Caco-2 (cell line): Measurements from ENCODE around the gene SHISAL2A. TPM values are rescaled to one million over a fixed set of nuclear protein-coding genes. Genes with fewer than 3 reads are reported as not detected.

Source experiments
- BruUV-seq: library from RNA; stranded (reverse); fragments of 400-500 nt; replicated peaks from 2 replicates; lab custom pipeline; 2021; lab: Mats Ljungman, UMichigan
- CTCF ChIA-PET: fragments of 300-600 bp; sonication (Branson Sonifier 250); formaldehyde crosslinking; loops from one replicate; lab custom pipeline; 2022; ENCODE audit warnings: antibody characterized with exemption; lab: Charles Lee
- POLR2A ChIA-PET: fragments of 300-600 bp; sonication (Branson Sonifier 250); formaldehyde crosslinking; loops from one replicate; lab custom pipeline; 2022; ENCODE audit warnings: antibody characterized with exemption; lab: Charles Lee
- DNase-seq, 2 experiments: peaks; one replicate each; pipeline versions ENCODE4 v3.0.0 to v3.0.0-alpha.2; 2020 to 2022
- H3K27me3 ChIP-seq: replicated peaks from 2 replicates; pipeline ENCODE4 v1.6.0; 2011; ENCODE audit warnings: low read length; ENCODE audit not compliant: control insufficient read depth, insufficient read depth
- H3K36me3 ChIP-seq: 2 replicates; pipeline ENCODE4 v1.5.1; 2011; ENCODE audit warnings: low read length; ENCODE audit not compliant: control insufficient read depth, insufficient read depth
- H3K4me1 ChIP-seq: fragments of 250-450 bp; sonication (Bioruptor Pico); 2 replicates; pipeline ENCODE4 v1.5.1; 2020; ENCODE audit warnings: mild to moderate bottlenecking
- H3K4me3 ChIP-seq: 2 replicates; pipeline ENCODE4 v1.5.1; 2011; ENCODE audit warnings: low read depth, mild to moderate bottlenecking, control low read depth, low read length
- H3K9me3 ChIP-seq: fragments of 250-450 bp; sonication (Bioruptor Pico); 2 replicates; pipeline ENCODE4 v1.5.1; 2020; ENCODE audit warnings: mild to moderate bottlenecking, moderate library complexity
- H3K27ac Mint-ChIP-seq: one replicate; pipeline ENCODE4 v1.8.0; 2022; ENCODE audit warnings: mixed read lengths; ENCODE audit not compliant: unreplicated experiment
- H3K27me3 Mint-ChIP-seq: one replicate; pipeline ENCODE4 v1.8.0; 2022; ENCODE audit warnings: mixed read lengths; ENCODE audit not compliant: insufficient read depth, unreplicated experiment
- H3K36me3 Mint-ChIP-seq: one replicate; pipeline ENCODE4 v1.8.0; 2022; ENCODE audit warnings: mild to moderate bottlenecking, mixed read lengths; ENCODE audit not compliant: insufficient read depth, unreplicated experiment
- H3K4me1 Mint-ChIP-seq: one replicate; pipeline ENCODE4 v1.8.0; 2022; ENCODE audit warnings: low read depth, mixed read lengths; ENCODE audit not compliant: unreplicated experiment
- H3K4me3 Mint-ChIP-seq: one replicate; pipeline ENCODE4 v1.8.0; 2022; ENCODE audit warnings: mild to moderate bottlenecking, moderate library complexity, mixed read lengths; ENCODE audit not compliant: unreplicated experiment
- H3K9me3 Mint-ChIP-seq: one replicate; pipeline ENCODE4 v1.8.0; 2022; ENCODE audit warnings: mixed read lengths; ENCODE audit not compliant: unreplicated experiment
- intact Hi-C: fragments of 100-400 bp; cut with micrococcal nuclease; formaldehyde crosslinking; loops from one replicate; pipeline ENCODE4 v1.10.0; 2022; ENCODE audit not compliant: unreplicated experiment
- total RNA-seq: library from RNA; stranded (reverse); gene quantifications from 2 replicates; pipeline ENCODE4 v1.2.3, GENCODE V29; 2022
- TF ChIP-seq, protein P1 (sequence below), 2 experiments: fragments of 200-600 bp in 1 of 2; IDR thresholded peaks; 1 replicate in 1 of 2; 2 replicates in 1 of 2; pipeline versions ENCODE4 v1.5.1 to v1.8.0; 2011 to 2022; ENCODE audit warnings: antibody characterized with exemption in 1 of 2, control low read depth in 1 of 2, inconsistent platforms in 1 of 2, low read depth in 1 of 2, low read length in 1 of 2, mild to moderate bottlenecking in 1 of 2, moderate library complexity in 1 of 2; ENCODE audit not compliant: insufficient read depth in 1 of 2, severe bottlenecking in 1 of 2, unreplicated experiment in 1 of 2

Gene SHISAL2A
- total RNA-seq, 1 experiment from 2014 or later, result 3.7 TPM

DNA sequence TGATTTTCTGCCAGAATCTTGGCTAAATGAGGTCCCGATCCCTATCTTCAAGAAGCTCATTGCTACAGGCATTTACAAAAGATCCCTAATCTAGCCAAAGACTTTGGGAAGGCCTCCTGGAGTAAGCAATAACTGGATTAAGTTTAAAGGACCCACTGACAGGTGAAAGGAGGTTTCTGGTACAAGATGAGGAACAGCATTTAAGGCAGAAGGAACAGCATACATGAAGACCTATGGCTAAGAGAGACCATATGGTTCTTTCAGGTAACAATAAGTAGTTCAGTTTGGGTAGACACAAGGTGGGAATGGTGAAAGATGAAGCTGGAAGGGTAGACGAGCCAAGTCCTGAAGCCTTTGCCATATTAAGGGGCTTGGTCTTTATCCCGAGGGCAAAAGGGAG is 27.8 kb downstream of the SHISAL2A start:
- Mint-ChIP-seq H3K4me1 (peaks cover 6% of the 10 kb centered on the region), H3K27me3 (no peaks in the 10 kb centered on the region), H3K4me3 (no peak overlapping the region), H3K9me3 (no peaks in the 10 kb centered on the region), H3K27ac (no peak overlapping the region), H3K36me3 (no peaks in the 10 kb centered on the region)
- intact Hi-C loops, result no loop called here
- Histone ChIP-seq H3K27me3 (no peaks in the 10 kb centered on the region), H3K36me3 (no peaks in the 10 kb centered on the region), H3K9me3 (no peaks in the 10 kb centered on the region), H3K4me1 (peaks cover 12% of the 10 kb centered on the region; the same call in 1 of the 2 replicates), H3K4me3 (no peak overlapping the region)
- no peak for DNase-seq
- POLR2A ChIA-PET, result no interaction called here
- TF ChIP-seq, protein P1, sequence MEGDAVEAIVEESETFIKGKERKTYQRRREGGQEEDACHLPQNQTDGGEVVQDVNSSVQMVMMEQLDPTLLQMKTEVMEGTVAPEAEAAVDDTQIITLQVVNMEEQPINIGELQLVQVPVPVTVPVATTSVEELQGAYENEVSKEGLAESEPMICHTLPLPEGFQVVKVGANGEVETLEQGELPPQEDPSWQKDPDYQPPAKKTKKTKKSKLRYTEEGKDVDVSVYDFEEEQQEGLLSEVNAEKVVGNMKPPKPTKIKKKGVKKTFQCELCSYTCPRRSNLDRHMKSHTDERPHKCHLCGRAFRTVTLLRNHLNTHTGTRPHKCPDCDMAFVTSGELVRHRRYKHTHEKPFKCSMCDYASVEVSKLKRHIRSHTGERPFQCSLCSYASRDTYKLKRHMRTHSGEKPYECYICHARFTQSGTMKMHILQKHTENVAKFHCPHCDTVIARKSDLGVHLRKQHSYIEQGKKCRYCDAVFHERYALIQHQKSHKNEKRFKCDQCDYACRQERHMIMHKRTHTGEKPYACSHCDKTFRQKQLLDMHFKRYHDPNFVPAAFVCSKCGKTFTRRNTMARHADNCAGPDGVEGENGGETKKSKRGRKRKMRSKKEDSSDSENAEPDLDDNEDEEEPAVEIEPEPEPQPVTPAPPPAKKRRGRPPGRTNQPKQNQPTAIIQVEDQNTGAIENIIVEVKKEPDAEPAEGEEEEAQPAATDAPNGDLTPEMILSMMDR (IDR thresholded peaks at IDR 0.05; ENCODE audit: insufficient read depth in 1 of 2, low read depth in 1 of 2, low read length in 1 of 2, severe bottlenecking in 1 of 2, unreplicated experiment in 1 of 2), result no peak
- no TSS peak for BruUV-seq
- CTCF ChIA-PET, result no interaction called here

DNA sequence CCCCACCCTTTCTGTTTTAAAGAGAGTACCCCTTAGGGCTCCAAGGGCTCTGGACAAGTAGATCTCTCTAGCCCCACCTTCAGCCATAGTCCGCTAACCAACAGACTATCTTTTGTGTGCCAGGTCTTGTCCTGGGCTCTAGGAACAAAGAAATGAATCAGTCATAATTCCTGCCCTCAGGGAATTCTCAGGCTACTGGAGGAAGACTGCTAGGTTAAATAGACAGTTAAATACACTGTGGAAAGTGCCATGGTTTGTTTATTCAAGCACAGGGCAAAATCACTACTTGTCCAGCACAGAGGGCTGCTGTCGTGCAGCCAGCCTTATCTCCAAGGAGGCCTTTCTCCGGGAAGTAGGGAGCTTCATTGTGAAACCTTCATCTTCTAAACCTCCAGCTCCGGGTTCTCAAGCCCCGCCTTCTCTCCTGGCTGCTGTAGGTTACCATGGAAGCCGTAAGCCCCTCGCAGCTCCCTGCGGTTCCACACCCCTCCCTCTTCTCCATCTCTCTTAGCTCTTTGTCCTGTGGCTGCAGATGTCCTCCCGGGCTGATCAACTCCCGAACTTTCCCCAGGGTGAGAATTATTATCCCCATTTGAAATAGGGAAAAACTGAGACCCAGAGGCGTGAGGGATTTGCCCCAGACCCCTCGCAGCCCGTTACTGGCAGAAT is 29.8 kb downstream of the SHISAL2A start:
- ChIA-PET CTCF (interaction anchor here (0.6 kb wide), 1 partner anchor 110 kb away, joined by 3 read pairs; the partner anchor contains the start of gene TUT4), POLR2A (no interaction called here)
- H3K36me3 Mint-ChIP-seq, result no peaks in the 10 kb centered on the region
- DNase-seq, result peak; percentile 53 to 66
- no peaks in the 10 kb centered on the region for H3K9me3 Mint-ChIP-seq
- Histone ChIP-seq H3K9me3 (no peaks in the 10 kb centered on the region), H3K36me3 (no peaks in the 10 kb centered on the region), H3K27me3 (no peaks in the 10 kb centered on the region), H3K4me3 (no peak overlapping the region), H3K4me1 (peaks cover 12% of the 10 kb centered on the region; the same call in 1 of the 2 replicates)
- intact Hi-C loops, result loop anchor here (1.0 kb wide), 1 partner anchor 110 kb away; no protein-coding TSS in a partner anchor
- BruUV-seq, result no TSS peak
- H3K27me3 Mint-ChIP-seq, result no peaks in the 10 kb centered on the region
- no peak overlapping the region for H3K4me3 Mint-ChIP-seq
- TF ChIP-seq, protein P1 (IDR thresholded peaks at IDR 0.05; ENCODE audit: insufficient read depth in 1 of 2, low read depth in 1 of 2, low read length in 1 of 2, severe bottlenecking in 1 of 2, unreplicated experiment in 1 of 2), result no peak
- H3K4me1 Mint-ChIP-seq, result peaks cover 6% of the 10 kb centered on the region
- H3K27ac Mint-ChIP-seq, result no peak overlapping the region

- intact Hi-C loops, result no loop called here
- Mint-ChIP-seq H3K27me3 (no peaks in the 10 kb centered on the region), H3K9me3 (no peaks in the 10 kb centered on the region), H3K4me1 (peaks cover 6% of the 10 kb centered on the region), H3K4me3 (no peak overlapping the region), H3K27ac (no peak overlapping the region), H3K36me3 (no peaks in the 10 kb centered on the region)
- H3K4me1 ChIP-seq, result peaks cover 12% of the 10 kb centered on the region; the same call in 1 of the 2 replicates
- H3K27me3 ChIP-seq, result no peaks in the 10 kb centered on the region
- CTCF ChIA-PET, result no interaction called here
- H3K4me3 ChIP-seq, result no peak overlapping the region
- H3K9me3 ChIP-seq, result no peaks in the 10 kb centered on the region
- H3K36me3 ChIP-seq, result no peaks in the 10 kb centered on the region
- POLR2A ChIA-PET, result no interaction called here
- BruUV-seq, result no TSS peak
- TF ChIP-seq, protein P1 (IDR thresholded peaks at IDR 0.05; ENCODE audit: insufficient read depth in 1 of 2, low read depth in 1 of 2, low read length in 1 of 2, severe bottlenecking in 1 of 2, unreplicated experiment in 1 of 2), result no peak
- DNase-seq, result no peak
Measured at GRCh38 chr1:52663716-52664115, 30.7 kb downstream of the SHISAL2A start.
